Activated naive CD8-positive, alpha-beta T cell treated with anti-CD3 and anti-CD28 coated beads for 36 hours (primary cell): ENCODE data around the gene PRKAB1. TPM values are rescaled to one million over a fixed set of nuclear protein-coding genes. Genes with fewer than 3 reads are reported as not detected.

Experiments
- DNase-seq: peaks from one replicate; pipeline ENCODE4 v3.0.0; 2021
- H3K27ac Mint-ChIP-seq: one replicate; pipeline ENCODE4 v1.8.0; 2022; ENCODE audit warnings: mild to moderate bottlenecking, moderate library complexity, mixed read lengths
- H3K27me3 Mint-ChIP-seq: one replicate; pipeline ENCODE4 v1.8.0; 2022; ENCODE audit warnings: mild to moderate bottlenecking, mixed read lengths
- H3K36me3 Mint-ChIP-seq: one replicate; pipeline ENCODE4 v1.8.0; 2021; ENCODE audit warnings: mild to moderate bottlenecking, mixed read lengths
- H3K4me1 Mint-ChIP-seq: one replicate; pipeline ENCODE4 v1.8.0; 2021; ENCODE audit warnings: mixed read lengths
- H3K4me3 Mint-ChIP-seq: one replicate; pipeline ENCODE4 v1.8.0; 2022; ENCODE audit warnings: mild to moderate bottlenecking, moderate library complexity, mixed read lengths
- H3K9me3 Mint-ChIP-seq: one replicate; pipeline ENCODE4 v1.8.0; 2022; ENCODE audit warnings: mixed read lengths
- total RNA-seq, 2 experiments: library from RNA; stranded (reverse); gene quantifications; one replicate each; pipeline ENCODE4 v1.2.3, GENCODE V29; 2021

PRKAB1 gene
- total RNA-seq, 2 experiments from 2014 or later, result 26.1 to 26.5 TPM

- no peaks in the 10 kb centered on the region for H3K9me3 Mint-ChIP-seq
- peak overlapping the region; percentile 35 for H3K27ac Mint-ChIP-seq
- H3K4me1 Mint-ChIP-seq, result peaks cover 47% of the 10 kb centered on the region
- no peaks in the 10 kb centered on the region for H3K27me3 Mint-ChIP-seq
- peaks cover 64% of the 10 kb centered on the region for H3K36me3 Mint-ChIP-seq
- H3K4me3 Mint-ChIP-seq, result no peak overlapping the region
- no peak for DNase-seq
These were observed 4.3 kb downstream of the PRKAB1 start for GRCh38 chr12:119672194-119672593.

- DNase-seq, result no peak
- Mint-ChIP-seq H3K4me3 (peak overlapping the region; percentile 35), H3K27me3 (no peaks in the 10 kb centered on the region), H3K4me1 (peaks cover 45% of the 10 kb centered on the region), H3K36me3 (peaks cover 63% of the 10 kb centered on the region), H3K9me3 (no peaks in the 10 kb centered on the region), H3K27ac (peak overlapping the region; percentile 86)
These were observed 5.7 kb downstream of the PRKAB1 start for GRCh38 chr12:119673634-119674033.

GRCh38 chr12:119674560-119674959, 6.6 kb downstream of the PRKAB1 start:
- Mint-ChIP-seq H3K27me3 (no peaks in the 10 kb centered on the region), H3K27ac (peak overlapping the region; percentile 86), H3K4me3 (no peak overlapping the region), H3K36me3 (peaks cover 64% of the 10 kb centered on the region), H3K9me3 (no peaks in the 10 kb centered on the region), H3K4me1 (peaks cover 43% of the 10 kb centered on the region)
- no peak for DNase-seq

- H3K27ac Mint-ChIP-seq, result no peak overlapping the region
- no peak overlapping the region for H3K4me3 Mint-ChIP-seq
- H3K36me3 Mint-ChIP-seq, result peaks cover 53% of the 10 kb centered on the region
- DNase-seq, result no peak
- peaks cover 28% of the 10 kb centered on the region for H3K4me1 Mint-ChIP-seq
- H3K9me3 Mint-ChIP-seq, result no peaks in the 10 kb centered on the region
- H3K27me3 Mint-ChIP-seq, result no peaks in the 10 kb centered on the region
These were observed 8.1 kb downstream of the PRKAB1 start for GRCh38 chr12:119676022-119676421.

GRCh38 chr12:119676573-119676972, 8.6 kb downstream of the PRKAB1 start:
- DNase-seq, result no peak
- Mint-ChIP-seq H3K4me1 (peaks cover 23% of the 10 kb centered on the region), H3K4me3 (no peak overlapping the region), H3K27me3 (no peaks in the 10 kb centered on the region), H3K9me3 (no peaks in the 10 kb centered on the region), H3K36me3 (peaks cover 47% of the 10 kb centered on the region), H3K27ac (no peak overlapping the region)

- Mint-ChIP-seq H3K27me3 (no peaks in the 10 kb centered on the region), H3K27ac (no peak overlapping the region), H3K36me3 (peaks cover 45% of the 10 kb centered on the region)
These were observed 10.5 kb downstream of the PRKAB1 start for GRCh38 chr12:119678459-119678858.

GRCh38 chr12:119679081-119679480, 11.1 kb downstream of the PRKAB1 start:
- Mint-ChIP-seq H3K36me3 (peaks cover 45% of the 10 kb centered on the region), H3K27me3 (no peaks in the 10 kb centered on the region), H3K4me3 (no peak overlapping the region), H3K9me3 (no peaks in the 10 kb centered on the region), H3K4me1 (peaks cover 19% of the 10 kb centered on the region), H3K27ac (peak overlapping the region; percentile 46)
- DNase-seq, result no peak

More at GRCh38 chr12:119678459-119678858, 10.5 kb downstream of the PRKAB1 start:
- no peak overlapping the region for H3K4me3 Mint-ChIP-seq
- H3K4me1 Mint-ChIP-seq, result peaks cover 25% of the 10 kb centered on the region
- no peaks in the 10 kb centered on the region for H3K9me3 Mint-ChIP-seq
- no peak for DNase-seq

- Mint-ChIP-seq H3K36me3 (peaks cover 41% of the 10 kb centered on the region), H3K4me1 (peaks cover 16% of the 10 kb centered on the region), H3K27ac (peak overlapping the region; percentile 46), H3K27me3 (no peaks in the 10 kb centered on the region), H3K4me3 (no peak overlapping the region), H3K9me3 (no peaks in the 10 kb centered on the region)
- no peak for DNase-seq
These were observed 11.6 kb downstream of the PRKAB1 start for GRCh38 chr12:119679490-119679889.

- Mint-ChIP-seq H3K27ac (no peak overlapping the region), H3K4me3 (no peak overlapping the region), H3K36me3 (peaks cover 36% of the 10 kb centered on the region), H3K27me3 (no peaks in the 10 kb centered on the region), H3K4me1 (peaks cover 16% of the 10 kb centered on the region), H3K9me3 (no peaks in the 10 kb centered on the region)
- DNase-seq, result no peak
These were observed 13.2 kb downstream of the PRKAB1 start for GRCh38 chr12:119681111-119681510.

GRCh38 chr12:119681728-119682638, 14.1 kb downstream of the PRKAB1 start:
- DNase-seq, result no peak
- Mint-ChIP-seq H3K4me3 (no peak overlapping the region), H3K36me3 (peaks cover 30% of the 10 kb centered on the region), H3K9me3 (no peaks in the 10 kb centered on the region), H3K4me1 (peaks cover 16% of the 10 kb centered on the region), H3K27ac (peak overlapping the region; percentile 77), H3K27me3 (no peaks in the 10 kb centered on the region)

- Mint-ChIP-seq H3K9me3 (no peaks in the 10 kb centered on the region), H3K27ac (peak overlapping the region; percentile 77), H3K36me3 (peaks cover 32% of the 10 kb centered on the region), H3K27me3 (no peaks in the 10 kb centered on the region), H3K4me1 (peaks cover 16% of the 10 kb centered on the region), H3K4me3 (no peak overlapping the region)
- no peak for DNase-seq
These were observed 14.8 kb downstream of the PRKAB1 start for GRCh38 chr12:119682639-119683252.

- DNase-seq, result no peak
- Mint-ChIP-seq H3K4me1 (peaks cover 16% of the 10 kb centered on the region), H3K27me3 (no peaks in the 10 kb centered on the region), H3K4me3 (no peak overlapping the region), H3K27ac (no peak overlapping the region), H3K36me3 (peaks cover 30% of the 10 kb centered on the region), H3K9me3 (no peaks in the 10 kb centered on the region)
These were observed 15.5 kb downstream of the PRKAB1 start for GRCh38 chr12:119683413-119683812.

- H3K27me3 Mint-ChIP-seq, result no peaks in the 10 kb centered on the region
- H3K4me1 Mint-ChIP-seq, result peaks cover 16% of the 10 kb centered on the region
- no peaks in the 10 kb centered on the region for H3K9me3 Mint-ChIP-seq
- peaks cover 27% of the 10 kb centered on the region for H3K36me3 Mint-ChIP-seq
- no peak overlapping the region for H3K27ac Mint-ChIP-seq
- no peak for DNase-seq
- no peak overlapping the region for H3K4me3 Mint-ChIP-seq
These were observed 15.9 kb downstream of the PRKAB1 start for GRCh38 chr12:119683816-119684215.

GRCh38 chr12:119684711-119685369, 16.9 kb downstream of the PRKAB1 start:
- H3K27me3 Mint-ChIP-seq, result no peaks in the 10 kb centered on the region
- peaks cover 16% of the 10 kb centered on the region for H3K4me1 Mint-ChIP-seq
- H3K4me3 Mint-ChIP-seq, result no peak overlapping the region
- H3K9me3 Mint-ChIP-seq, result no peaks in the 10 kb centered on the region
- no peak for DNase-seq
- peaks cover 24% of the 10 kb centered on the region for H3K36me3 Mint-ChIP-seq
- H3K27ac Mint-ChIP-seq, result no peak overlapping the region

- DNase-seq, result no peak
- Mint-ChIP-seq H3K4me3 (no peak overlapping the region), H3K4me1 (peaks cover 16% of the 10 kb centered on the region), H3K27ac (no peak overlapping the region), H3K27me3 (no peaks in the 10 kb centered on the region), H3K36me3 (peaks cover 23% of the 10 kb centered on the region), H3K9me3 (no peaks in the 10 kb centered on the region)
These were observed 17.4 kb downstream of the PRKAB1 start for GRCh38 chr12:119685375-119685774.
